GM15510 (cell line): ENCODE measurements around the gene CBX1.

Experiments used
- POLR2A ChIP-seq: IDR thresholded peaks from 3 replicates; pipeline ENCODE4 v1.6.1; 2011; ENCODE audit warnings: borderline replicate concordance; ENCODE audit not compliant: insufficient read length; ENCODE audit errors: extremely low read depth

The CBX1 gene

DNA sequence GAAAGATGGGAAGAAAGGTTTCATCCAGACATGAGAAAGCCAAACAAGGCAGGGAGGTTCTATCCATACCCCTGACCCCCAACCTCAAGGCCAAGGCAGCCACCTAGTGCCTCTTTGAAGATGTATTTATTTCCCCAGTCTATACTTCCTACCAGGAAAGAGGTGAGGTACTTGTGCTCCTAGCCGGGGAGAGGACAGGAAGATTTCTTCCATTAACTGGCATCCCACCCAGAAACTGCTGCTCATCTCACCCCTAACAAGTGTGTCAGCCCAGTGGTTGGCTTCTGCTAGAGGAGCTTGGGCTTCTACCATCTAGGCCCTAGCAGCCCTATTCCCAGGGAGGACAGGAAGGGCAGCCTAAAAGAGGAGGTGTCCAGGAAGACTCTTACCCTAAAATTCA, 72.5 kb downstream of the CBX1 start:
- TF ChIP-seq POLR2A, result no peak

DNA sequence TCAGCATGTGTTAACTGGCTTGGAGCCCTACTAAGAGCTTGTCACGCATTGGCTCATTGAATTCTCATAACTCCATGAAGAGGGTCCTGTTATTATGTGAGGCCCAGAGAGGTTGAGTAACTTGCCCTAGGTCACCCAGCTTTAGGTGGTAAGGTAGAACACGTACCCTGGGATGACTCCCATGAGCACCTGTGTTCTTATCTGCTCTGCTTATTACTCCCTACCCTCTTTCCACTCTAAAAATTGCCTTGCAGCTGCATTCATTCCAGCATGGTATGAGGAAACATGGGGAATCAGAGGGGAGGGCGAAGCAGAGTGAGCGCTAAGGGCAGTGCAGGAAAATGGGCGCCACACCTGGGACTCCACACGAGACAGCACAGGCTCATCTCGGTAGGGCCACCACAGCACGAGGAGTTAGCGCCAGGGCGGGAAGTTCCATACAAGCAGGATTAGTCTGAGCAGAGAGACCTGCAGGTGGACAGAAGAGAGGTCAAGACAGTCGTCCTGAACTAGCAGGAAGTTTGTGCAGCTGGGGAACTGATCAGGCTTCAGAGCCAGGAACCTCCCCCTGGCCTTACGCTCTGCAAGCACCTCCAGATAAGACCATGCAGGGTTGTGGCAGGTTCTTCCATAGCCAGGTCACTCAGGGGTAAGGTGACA, 73.8 kb downstream of the CBX1 start:
- no peak for TF ChIP-seq POLR2A

DNA sequence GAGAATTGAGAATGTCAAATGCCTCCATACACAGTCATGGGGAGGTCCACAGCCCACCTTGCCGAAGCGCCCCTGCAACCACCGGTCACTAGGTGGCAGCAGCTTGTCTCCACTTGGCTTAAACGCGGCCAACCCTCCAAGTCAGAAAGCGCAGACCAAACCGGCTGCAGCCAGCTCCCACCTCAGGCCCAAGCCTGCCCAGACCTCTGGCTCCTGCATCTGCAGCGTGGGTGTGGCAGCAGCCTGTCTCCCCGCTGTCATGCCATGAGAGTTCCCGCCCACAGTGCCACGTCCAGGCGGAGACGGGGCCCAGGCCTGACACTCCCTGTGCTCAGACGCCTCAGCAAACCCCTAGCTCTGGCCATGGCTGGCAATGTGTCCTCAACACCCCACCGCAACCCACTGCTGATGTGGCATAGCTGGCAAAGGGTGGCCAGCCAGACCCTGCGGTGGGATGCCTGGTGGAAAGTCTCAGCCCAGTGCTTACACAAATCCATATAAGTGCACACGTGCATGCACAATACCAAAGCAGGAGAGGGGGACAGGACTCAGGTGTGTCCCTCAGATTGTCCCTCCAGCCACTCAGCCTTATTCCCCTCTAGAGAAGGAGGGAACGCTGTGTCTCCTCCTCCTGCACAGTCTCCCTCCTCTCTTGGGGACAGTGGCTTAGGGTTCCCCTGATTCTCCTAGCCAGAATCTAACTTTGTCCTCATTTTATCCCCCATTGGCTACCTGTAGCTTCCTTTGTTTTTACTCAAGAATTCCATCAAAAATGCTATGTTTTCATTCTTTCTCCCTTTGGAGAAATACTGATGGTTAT, 74.6 kb downstream of the CBX1 start:
- TF ChIP-seq POLR2A, result no peak

DNA sequence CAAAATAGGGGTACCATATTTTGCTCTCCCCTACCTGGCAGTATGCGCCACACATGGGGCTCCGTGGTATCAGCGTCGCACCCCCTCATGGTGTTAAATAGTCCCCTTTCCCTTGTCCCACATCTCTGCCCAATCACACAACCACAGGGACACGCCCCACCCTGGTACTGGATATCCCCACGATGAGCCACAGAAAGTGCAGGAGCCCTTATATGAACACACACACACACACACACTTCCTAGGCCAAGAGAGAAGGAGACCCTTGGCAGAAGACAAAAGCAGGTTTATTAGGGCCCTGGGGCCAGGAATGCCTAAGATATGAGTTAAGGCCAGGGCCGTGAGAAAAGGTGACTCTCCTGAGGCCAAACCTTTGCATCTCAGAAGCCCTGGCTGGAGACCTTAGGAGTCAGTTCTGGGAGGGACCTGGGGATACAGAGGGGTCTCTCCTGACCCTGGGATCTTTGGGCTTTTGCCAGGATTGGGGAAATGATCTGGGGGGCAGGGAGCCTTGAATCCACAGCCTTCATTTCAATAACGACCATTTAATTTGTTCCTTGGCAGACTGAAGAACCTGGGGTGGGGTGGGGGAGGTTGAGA, 75.3 kb downstream of the CBX1 start:
- no peak for TF ChIP-seq POLR2A

DNA sequence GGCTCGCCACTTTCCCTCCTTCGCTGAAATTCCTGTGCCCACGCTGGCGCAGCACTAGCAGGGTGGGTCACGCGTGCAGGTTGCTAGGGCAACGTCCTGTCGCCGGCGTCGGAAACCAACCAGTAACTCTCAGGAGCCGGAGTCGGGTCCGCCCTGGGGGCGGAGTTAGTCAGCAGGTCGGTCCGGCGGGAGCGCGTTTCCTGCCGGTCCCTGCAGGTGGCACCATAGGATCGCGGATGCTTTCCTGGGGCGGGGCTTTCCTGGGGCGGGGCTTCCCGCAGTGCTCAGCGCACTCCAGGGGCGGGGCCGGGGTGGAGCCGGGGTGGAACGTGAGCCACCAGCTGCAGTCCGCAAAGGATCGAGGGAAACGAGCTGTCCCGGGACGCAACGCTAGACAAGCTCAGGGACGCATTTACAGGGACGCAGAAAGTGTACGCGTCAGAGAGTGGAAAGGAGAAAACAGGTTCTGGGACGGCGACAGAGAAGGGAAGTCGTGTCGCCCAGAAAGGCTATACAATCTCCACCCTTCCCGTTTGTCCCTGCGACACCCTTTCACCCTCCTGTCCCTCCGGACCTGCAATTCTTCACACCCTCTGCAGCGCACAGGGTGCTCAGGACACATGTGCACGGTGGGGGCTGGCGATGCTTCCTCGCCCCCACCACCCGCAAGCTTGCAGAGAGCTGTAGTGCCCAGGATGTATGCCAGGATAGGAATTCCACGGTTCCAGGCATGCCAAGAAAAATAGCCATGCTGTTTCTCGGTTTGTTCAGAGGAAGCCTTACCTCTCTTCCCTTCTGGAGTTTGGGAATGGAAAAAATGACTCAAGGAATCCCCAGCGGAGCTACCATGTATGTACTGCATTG, 76.0 kb downstream of the CBX1 start:
- TF ChIP-seq POLR2A, result no peak

DNA sequence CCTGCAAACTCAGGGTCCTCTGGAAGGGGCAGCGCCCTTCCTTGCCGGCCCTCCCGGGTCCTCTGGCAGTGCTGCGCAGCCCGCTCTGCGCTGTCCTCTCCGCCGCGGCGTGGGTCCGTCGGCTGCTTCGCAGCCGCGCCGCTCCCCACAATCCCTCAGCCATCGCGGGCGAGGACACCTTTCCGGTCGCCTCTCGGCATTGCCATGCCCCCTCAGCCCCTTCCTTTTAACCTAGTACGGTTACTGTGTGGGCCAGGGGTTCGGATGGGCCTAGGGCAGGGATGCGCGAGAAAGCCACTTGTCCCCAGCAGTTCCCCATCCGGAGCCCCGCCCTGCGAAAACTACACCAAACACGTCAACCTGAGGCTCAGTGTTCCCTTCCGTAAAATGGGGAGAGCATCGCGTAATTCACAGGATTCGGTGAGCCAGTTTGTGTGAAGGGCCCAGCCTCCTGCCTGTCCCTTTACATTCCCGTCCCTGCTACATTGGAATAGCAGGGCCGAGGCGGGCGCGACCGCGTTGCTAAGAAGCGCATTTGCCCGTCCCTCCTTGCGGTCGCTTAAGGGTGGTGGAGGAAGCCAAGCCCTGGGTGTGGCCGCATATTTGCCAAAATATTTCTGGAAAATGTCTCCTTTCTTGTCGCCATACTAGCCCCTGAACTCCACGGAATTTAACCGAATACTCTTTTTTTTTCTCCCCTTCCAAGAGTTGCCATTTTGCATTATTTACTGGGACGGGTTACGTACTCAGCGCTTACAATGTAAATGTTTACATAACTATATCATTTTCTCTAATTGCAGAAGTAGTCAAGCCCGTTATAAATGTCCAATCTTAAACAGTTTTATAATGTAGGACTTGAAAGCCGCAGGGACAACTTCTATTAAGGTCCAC, 76.9 kb downstream of the CBX1 start:
- TF ChIP-seq POLR2A, result no peak

DNA sequence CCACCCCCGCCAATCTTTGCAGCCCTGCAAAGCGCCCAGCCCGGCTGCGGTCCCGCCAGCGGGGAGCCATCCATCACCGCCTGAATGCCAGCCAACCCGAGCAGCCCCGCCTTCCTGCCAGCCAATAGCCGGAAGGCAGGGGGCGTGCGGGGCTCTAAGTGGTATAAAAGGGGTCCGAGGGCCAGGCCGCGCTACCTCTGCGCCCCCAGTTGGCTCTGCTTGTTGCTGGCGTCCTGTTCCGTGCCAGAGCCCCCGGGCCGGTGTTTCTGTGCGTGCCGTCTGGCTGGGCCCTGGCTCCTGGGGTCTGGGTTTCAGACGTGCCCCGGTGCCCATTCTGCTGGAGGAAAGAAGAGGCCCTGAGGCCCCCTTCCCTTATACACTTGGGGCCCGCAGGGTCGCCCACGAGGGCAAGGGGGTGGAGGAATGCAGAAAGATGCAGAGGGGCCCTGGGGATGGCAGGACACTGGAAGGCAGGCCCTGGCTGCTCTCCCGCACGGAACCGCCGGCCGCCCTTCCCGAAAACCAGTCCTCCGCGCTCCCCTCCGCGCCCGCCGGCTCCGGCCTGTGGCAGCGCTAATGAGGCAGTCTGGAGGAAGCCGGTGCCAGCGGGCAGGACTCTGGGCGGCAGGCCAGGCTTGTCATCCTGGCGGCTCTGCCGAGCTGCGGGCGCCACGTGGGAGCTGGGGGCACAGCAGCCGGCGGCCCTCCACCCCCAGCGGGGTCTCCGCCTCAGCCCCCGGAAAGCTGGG, 77.7 kb downstream of the CBX1 start:
- no peak for TF ChIP-seq POLR2A

DNA sequence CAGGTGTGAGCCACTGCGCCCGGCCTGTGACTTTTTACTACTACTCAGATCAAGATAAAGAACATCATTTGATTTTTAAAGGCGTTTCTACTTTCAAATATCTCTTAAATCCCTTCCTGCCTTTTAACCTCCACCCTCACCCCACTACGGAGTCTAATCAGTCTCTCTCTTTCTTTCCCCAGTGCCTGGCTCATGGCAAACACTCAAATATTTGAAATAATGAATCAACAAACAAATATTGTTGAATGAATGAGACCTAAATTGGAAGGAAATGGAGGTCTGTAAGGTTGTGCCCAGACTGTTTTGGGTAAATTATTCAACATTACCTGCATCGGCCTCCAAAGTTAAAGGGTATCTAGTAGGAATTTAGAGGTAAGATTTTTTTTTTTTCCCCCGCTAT, 78.4 kb downstream of the CBX1 start:
- no peak for TF ChIP-seq POLR2A

DNA sequence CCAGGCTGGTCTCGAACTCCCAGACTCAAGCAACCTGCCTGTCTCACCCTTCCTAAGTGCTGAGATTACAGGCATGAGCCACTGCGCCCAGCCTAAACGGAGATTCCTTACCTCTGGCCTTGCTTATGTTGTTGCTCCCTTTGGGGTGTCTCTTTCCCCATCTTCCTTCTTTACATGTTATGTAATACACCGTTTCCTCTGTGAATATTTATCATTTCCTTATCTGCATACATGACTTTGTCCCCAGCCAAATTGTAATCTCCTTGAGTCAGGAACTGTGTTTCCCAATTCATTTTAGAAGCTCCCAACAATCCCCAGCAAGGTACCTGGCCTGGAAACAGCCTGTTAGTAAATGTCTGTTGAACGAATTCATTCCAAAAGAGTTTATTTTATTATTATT, 79.3 kb downstream of the CBX1 start:
- no peak for TF ChIP-seq POLR2A
